PC-3 (cell line): ENCODE results near the gene C6orf47. TPM values are rescaled to one million over a fixed set of nuclear protein-coding genes. Genes with fewer than 3 reads are reported as not detected.

ENCODE experiments used
- ATAC-seq: fragments of 200-7000 bp; cut with Tn5 transposase; 2 replicates; pipeline ENCODE4 v1.9.1; 2020; ENCODE audit warnings: mild to moderate bottlenecking, moderate library complexity
- BruUV-seq: library from RNA; stranded (reverse); fragments of 400-500 nt; replicated peaks from 2 replicates; lab custom pipeline; 2021; lab: Mats Ljungman, UMichigan
- CTCF ChIA-PET: fragments of 300-600 bp; sonication (Branson Sonifier 250); formaldehyde crosslinking; loops from one replicate; lab custom pipeline; 2022; ENCODE audit warnings: antibody characterized with exemption; lab: Charles Lee
- POLR2A ChIA-PET: fragments of 300-600 bp; sonication (Branson Sonifier 250); formaldehyde crosslinking; loops from one replicate; lab custom pipeline; 2022; ENCODE audit warnings: antibody characterized with exemption; ENCODE audit not compliant: unreplicated experiment; lab: Charles Lee
- DNase-seq: peaks from one replicate; pipeline ENCODE4 v3.0.0-alpha.2; 2015
- H2AFZ ChIP-seq: fragments of 300-600 bp; sonication (generic); 2 replicates; pipeline ENCODE4 v1.6.0; 2016; ENCODE audit warnings: antibody characterized with exemption, low read length
- H3F3A ChIP-seq: fragments of 300-600 bp; sonication (generic); one replicate; pipeline ENCODE4 v1.6.0; 2017; ENCODE audit warnings: antibody characterized with exemption, low read length, control low read depth, mild to moderate bottlenecking; ENCODE audit not compliant: unreplicated experiment
- H3K27ac ChIP-seq: fragments of 300-600 bp; sonication (generic); 2 replicates; pipeline ENCODE4 v1.5.1; 2016; ENCODE audit warnings: mild to moderate bottlenecking, low read length
- H3K27me3 ChIP-seq: fragments of 300-600 bp; sonication (generic); 2 replicates; pipeline ENCODE4 v1.6.1; 2016; ENCODE audit warnings: low read length, mixed read lengths
- H3K36me3 ChIP-seq: fragments of 300-600 bp; sonication (generic); 2 replicates; pipeline ENCODE4 v1.6.1; 2016; ENCODE audit warnings: low read depth, mixed run types, low read length, mixed read lengths
- H3K4me1 ChIP-seq: fragments of 300-600 bp; sonication (generic); 2 replicates; pipeline ENCODE4 v1.5.1; 2016; ENCODE audit warnings: low read length; ENCODE audit not compliant: insufficient read depth
- H3K4me2 ChIP-seq: fragments of 300-600 bp; sonication (generic); 2 replicates; pipeline ENCODE4 v1.6.0; 2016; ENCODE audit warnings: low read length
- H3K4me3 ChIP-seq: fragments of 300-600 bp; sonication (generic); 2 replicates; pipeline ENCODE4 v1.5.1; 2016; ENCODE audit warnings: mild to moderate bottlenecking, low read length, mixed read lengths
- H3K79me2 ChIP-seq: fragments of 300-600 bp; sonication (generic); 2 replicates; pipeline ENCODE4 v1.6.1; 2017; ENCODE audit warnings: low read length, mixed read lengths
- H3K9ac ChIP-seq: fragments of 300-600 bp; sonication (generic); 2 replicates; pipeline ENCODE4 v1.6.0; 2016; ENCODE audit warnings: mild to moderate bottlenecking, low read length
- H3K9me2 ChIP-seq: fragments of 300-600 bp; sonication (generic); replicated peaks from 2 replicates; pipeline ENCODE4 v1.6.1; 2016; ENCODE audit warnings: mixed run types, low read length, mixed read lengths
- H3K9me3 ChIP-seq: fragments of 300-600 bp; sonication (generic); 2 replicates; pipeline ENCODE4 v1.6.1; 2016; ENCODE audit warnings: low read length, mixed read lengths
- H4K20me1 ChIP-seq: fragments of 300-600 bp; sonication (generic); 2 replicates; pipeline ENCODE4 v1.6.1; 2016; ENCODE audit warnings: low read length, mixed read lengths
- EZH2 ChIP-seq: fragments of 300-600 bp; sonication (generic); IDR thresholded peaks from one replicate; pipeline ENCODE4 v1.6.1; 2017; ENCODE audit warnings: antibody characterized with exemption, mild to moderate bottlenecking, low read length; ENCODE audit not compliant: unreplicated experiment
- EZH2phosphoT487 ChIP-seq: fragments of 300-600 bp; sonication (generic); IDR thresholded peaks from 2 replicates; pipeline ENCODE4 v1.6.1; 2018; ENCODE audit warnings: mild to moderate bottlenecking, antibody characterized with exemption, low read length, borderline replicate concordance
- intact Hi-C: fragments of 100-400 bp; cut with micrococcal nuclease; formaldehyde crosslinking; loops from 2 replicates; pipeline ENCODE4 v1.9.0; 2023
- total RNA-seq: library from RNA; depleted of rRNA; stranded (reverse); fragments of >200 nt; gene quantifications from 2 replicates; pipeline ENCODE4 v1.2.3, GENCODE V29; 2014
- TF ChIP-seq, protein P1 (sequence below): fragments of 300-600 bp; sonication (generic); conservative IDR thresholded peaks from 2 replicates; pipeline ENCODE4 v1.5.1; 2017; ENCODE audit warnings: antibody characterized with exemption, low read depth, mild to moderate bottlenecking, low read length

C6orf47 gene
- total RNA-seq, 1 experiment from 2014 or later, result 26.3 TPM

DNA sequence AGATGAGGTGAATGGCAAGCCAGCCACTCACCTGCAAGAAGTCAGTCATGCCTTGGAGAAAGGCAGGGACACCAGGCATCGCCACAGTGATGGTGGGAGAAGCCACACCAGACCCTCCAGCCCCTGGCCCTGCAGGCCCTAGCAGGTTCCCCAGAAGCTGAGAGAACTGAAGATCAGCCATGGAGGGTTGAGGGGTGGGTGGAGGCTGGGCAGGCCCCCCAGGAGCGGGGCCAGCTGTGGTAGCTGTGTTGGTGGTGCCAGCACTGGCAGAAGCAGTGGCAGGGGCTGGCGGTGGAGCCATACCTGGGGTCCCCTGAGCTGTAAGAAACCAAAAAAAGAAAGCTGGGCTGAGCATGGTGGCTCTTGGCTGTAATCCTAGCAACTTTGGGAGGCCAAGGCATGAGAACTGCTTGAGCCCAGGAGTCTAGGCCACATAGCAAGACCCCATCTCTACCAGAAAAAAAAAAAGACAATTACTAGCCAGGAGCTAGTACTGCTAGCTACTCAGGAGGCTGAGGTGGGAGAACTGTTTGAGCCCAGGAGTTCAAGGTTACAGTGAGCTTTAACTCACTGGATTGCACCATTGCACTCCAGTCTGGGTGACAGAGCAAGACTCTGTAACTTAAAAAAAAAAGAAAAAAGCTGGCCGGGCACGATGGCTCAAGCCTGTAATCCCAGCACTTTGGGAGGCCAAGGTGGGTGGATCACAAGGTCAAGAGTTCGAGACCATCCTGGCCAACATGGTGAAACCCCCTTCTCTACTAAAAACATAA lies 17.6 kb downstream of the C6orf47 start:
- Histone ChIP-seq H3K36me3 (peaks cover 38% of the 10 kb centered on the region), H4K20me1 (no peaks in the 10 kb centered on the region), H3K4me3 (no peak overlapping the region), H3K4me2 (no peak overlapping the region), H3K27me3 (no peaks in the 10 kb centered on the region), H3K9me3 (no peaks in the 10 kb centered on the region), H3F3A (peaks cover 10% of the 10 kb centered on the region), H3K79me2 (no peaks in the 10 kb centered on the region), H3K9ac (no peak overlapping the region), H3K27ac (no peak overlapping the region), H2AFZ (no peak overlapping the region), H3K4me1 (no peaks in the 10 kb centered on the region), H3K9me2 (no peaks in the 10 kb centered on the region)
- ATAC-seq, result no peak
- intact Hi-C loops, result no loop called here
- no TSS peak for BruUV-seq
- CTCF ChIA-PET, result no interaction called here
- TF ChIP-seq EZH2phosphoT487, result no peak
- TF ChIP-seq, protein P1, sequence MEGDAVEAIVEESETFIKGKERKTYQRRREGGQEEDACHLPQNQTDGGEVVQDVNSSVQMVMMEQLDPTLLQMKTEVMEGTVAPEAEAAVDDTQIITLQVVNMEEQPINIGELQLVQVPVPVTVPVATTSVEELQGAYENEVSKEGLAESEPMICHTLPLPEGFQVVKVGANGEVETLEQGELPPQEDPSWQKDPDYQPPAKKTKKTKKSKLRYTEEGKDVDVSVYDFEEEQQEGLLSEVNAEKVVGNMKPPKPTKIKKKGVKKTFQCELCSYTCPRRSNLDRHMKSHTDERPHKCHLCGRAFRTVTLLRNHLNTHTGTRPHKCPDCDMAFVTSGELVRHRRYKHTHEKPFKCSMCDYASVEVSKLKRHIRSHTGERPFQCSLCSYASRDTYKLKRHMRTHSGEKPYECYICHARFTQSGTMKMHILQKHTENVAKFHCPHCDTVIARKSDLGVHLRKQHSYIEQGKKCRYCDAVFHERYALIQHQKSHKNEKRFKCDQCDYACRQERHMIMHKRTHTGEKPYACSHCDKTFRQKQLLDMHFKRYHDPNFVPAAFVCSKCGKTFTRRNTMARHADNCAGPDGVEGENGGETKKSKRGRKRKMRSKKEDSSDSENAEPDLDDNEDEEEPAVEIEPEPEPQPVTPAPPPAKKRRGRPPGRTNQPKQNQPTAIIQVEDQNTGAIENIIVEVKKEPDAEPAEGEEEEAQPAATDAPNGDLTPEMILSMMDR, result no peak
- TF ChIP-seq EZH2, result no peak
- POLR2A ChIA-PET, result interaction anchor here (0.6 kb wide), 2 partner anchors 9 to 75 kb away, joined by 3 to 14 read pairs; partner anchors contain the start of gene BAG6
- no peak for DNase-seq

DNA sequence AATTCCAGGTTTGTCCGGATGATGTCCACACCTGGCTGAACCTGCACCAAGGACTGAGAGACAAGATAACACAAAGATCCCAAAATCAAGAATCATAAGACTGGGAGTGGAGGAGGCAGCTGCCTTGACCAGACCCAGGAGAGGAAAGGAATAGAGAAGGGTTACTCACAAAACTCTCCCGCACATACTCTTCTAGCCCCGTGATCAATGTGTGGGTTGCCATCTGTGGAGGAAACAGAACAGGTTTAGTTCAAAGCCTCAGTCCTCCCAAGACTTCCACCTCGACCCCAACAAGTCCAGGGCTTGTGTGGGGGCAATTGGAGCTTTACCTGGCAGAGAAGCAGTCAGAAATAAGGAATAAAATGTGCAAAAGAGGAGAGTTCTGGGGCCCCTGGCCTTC lies 19.2 kb downstream of the C6orf47 start:
- Histone ChIP-seq H3K36me3 (peaks cover 44% of the 10 kb centered on the region), H3K4me1 (no peaks in the 10 kb centered on the region), H3F3A (peaks cover 14% of the 10 kb centered on the region), H3K4me3 (no peak overlapping the region), H3K9ac (no peak overlapping the region), H2AFZ (no peak overlapping the region), H3K9me3 (no peaks in the 10 kb centered on the region), H3K79me2 (no peaks in the 10 kb centered on the region), H3K27me3 (no peaks in the 10 kb centered on the region), H3K4me2 (no peak overlapping the region), H3K9me2 (no peaks in the 10 kb centered on the region), H3K27ac (no peak overlapping the region), H4K20me1 (no peaks in the 10 kb centered on the region)
- POLR2A ChIA-PET, result no interaction called here
- DNase-seq (no peak), ATAC-seq (no peak)
- no TSS peak for BruUV-seq
- CTCF ChIA-PET, result no interaction called here
- intact Hi-C loops, result no loop called here
- TF ChIP-seq, protein P1, result no peak
- TF ChIP-seq EZH2phosphoT487 (no peak), EZH2 (no peak)

GRCh38 chr6:31640612-31641011 lies 20.0 kb downstream of the C6orf47 start:
- intact Hi-C loops, result no loop called here
- TF ChIP-seq, protein P1, result no peak
- TF ChIP-seq EZH2phosphoT487 (no peak), EZH2 (no peak)
- H2AFZ ChIP-seq, result no peak overlapping the region
- CTCF ChIA-PET, result no interaction called here
- no peaks in the 10 kb centered on the region for H3K9me3 ChIP-seq
- DNase-seq, result no peak
- H3K27ac ChIP-seq, result no peak overlapping the region
- POLR2A ChIA-PET, result no interaction called here
- H3K79me2 ChIP-seq, result no peaks in the 10 kb centered on the region
- H3K36me3 ChIP-seq, result peaks cover 49% of the 10 kb centered on the region
- TSS peak; percentile 62 for BruUV-seq
- H4K20me1 ChIP-seq, result no peaks in the 10 kb centered on the region
- H3K9ac ChIP-seq, result no peak overlapping the region
- no peaks in the 10 kb centered on the region for H3K4me1 ChIP-seq
- H3K27me3 ChIP-seq, result no peaks in the 10 kb centered on the region
- H3K4me3 ChIP-seq, result no peak overlapping the region
- no peak overlapping the region for H3K4me2 ChIP-seq
- H3K9me2 ChIP-seq, result no peaks in the 10 kb centered on the region
- ATAC-seq, result no peak
- peaks cover 14% of the 10 kb centered on the region for H3F3A ChIP-seq
